Iris pigment epithelial cell (primary cell): Measurements from ENCODE around the gene ZSCAN1.

Experiments used
- DNase-seq: peaks from one replicate; pipeline ENCODE4 v3.0.0-alpha.2; 2011; ENCODE audit warnings: low read depth

Gene ZSCAN1

DNA sequence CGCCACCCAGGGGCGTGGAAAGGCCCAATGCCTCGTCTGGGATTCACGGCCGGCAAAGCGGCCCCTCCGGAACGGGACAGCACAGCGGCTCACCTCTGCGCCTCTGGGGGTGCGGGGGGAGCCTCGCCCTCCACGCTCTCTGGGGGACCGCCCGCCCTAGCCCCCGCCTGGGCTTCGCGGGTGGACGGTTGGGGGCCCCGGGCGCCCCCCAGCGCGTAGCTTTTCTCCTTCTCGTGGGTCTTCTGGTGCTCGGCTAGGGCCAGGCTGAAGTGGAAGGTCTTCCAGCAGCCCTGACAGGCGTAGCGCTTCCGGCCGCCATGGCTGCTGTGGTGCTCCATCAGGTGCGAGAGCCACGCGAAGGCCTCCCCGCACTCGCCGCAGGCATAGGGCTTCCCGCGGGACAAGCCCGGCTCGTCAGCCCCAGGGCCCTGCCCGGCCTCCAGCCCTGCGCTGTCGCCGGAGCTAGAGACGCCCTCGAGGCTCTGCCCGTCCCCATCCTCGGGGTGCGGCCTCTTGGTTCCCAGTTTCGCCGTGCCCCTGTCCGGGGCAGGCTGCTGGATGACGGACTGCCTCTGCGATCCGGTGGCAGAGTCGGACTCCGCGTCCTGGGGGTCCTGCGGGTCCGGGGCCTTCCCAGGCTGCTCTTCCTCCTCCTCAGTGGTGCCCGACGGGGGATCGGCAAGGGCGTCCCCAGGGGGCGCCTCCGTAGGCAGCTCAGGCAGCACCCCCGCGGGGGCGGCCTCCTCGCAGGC lies 50.9 kb downstream of the ZSCAN1 start:
- DNase-seq, result no peak

- no peak for DNase-seq
These were observed 51.6 kb downstream of the ZSCAN1 start for GRCh38 chr19:58085348-58085875.

DNA sequence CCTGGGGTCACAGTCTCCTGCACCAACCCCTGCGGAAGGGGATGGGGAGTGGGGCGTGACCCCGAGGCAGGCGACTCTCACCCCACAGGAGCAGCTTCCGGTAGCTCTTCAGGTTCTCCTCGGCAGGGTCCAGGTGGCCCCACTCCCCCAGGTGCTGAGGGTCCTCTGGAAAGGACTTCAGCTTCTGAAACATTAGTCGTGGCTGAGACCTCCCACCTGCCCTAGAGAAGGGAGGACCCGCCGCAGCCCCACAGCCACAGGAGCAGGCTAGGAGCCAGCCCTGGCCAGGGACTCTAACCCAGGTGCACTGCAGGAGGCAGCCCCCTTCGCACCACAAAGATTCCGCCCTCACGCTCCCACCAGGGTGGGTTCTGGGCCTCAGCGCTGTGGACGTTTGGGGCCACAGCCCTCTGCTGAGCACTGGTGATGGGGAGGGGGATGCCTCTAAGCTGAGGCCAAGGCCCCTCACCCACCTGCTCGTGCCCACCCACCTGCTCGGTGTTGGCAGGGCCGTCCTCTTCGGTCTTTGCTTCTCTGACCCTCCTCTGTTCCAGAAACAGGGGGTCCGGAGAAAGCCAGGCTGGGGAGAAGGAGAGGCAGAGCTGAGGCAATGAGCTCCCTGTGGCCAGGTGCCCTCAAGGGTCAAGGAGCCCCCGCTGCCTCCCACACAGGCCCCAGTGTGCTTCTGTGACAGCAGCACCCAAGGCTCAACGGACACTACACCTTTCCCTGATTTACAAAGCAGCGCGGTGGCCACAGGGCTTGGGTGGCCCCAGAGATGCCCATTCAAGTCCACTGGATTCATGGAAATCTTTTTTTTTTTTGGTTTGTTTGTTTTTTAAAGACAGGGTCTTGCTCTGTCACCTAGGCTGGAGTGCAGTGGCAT lies 53.2 kb downstream of the ZSCAN1 start:
- DNase-seq, result no peak

DNA sequence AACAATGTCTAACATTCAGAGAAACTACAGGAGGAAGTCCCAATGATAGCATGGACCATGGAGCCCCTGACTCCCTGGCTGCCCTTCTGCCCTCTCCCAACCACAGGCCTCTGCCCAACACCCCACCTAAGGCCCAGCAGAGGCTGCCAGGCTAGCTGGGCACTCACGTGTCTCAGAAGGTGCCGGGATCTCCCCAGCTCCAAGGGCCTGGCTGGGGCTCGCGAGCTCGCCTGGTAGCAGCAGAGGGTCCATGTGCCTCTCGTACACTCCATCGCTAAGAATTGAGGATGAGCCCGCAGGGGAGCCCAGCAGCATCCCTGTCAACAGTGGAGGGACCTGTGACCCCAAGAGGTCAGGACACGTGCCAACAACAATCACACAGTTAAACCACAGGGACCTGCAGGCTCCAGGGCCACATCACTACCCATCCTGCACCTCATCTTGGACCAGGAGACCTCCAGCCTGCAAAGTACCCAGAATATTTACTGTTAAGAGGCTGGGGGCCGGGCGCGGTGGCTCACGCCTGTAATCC lies 54.8 kb downstream of the ZSCAN1 start:
- no peak for DNase-seq

DNA sequence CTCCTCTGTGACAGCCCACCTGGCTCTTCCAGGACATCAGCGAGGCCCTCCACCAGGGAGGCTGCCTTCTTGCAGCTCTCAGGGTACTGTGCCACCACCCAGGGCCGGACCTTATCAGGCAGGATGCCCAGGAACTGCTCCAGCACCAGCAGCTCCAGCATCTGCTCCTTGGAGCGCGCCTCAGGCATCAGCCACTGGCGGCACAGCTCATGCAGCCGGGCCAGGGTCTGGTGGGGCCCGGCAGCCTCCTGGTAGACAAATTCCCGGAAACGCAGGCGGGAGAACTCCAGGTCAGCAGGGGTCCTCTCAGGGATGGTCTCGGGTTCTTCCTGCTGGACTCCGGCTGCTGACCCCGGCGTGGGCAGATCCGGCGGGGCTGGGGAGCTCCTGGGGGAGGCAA lies 56.0 kb downstream of the ZSCAN1 start:
- no peak for DNase-seq

DNA sequence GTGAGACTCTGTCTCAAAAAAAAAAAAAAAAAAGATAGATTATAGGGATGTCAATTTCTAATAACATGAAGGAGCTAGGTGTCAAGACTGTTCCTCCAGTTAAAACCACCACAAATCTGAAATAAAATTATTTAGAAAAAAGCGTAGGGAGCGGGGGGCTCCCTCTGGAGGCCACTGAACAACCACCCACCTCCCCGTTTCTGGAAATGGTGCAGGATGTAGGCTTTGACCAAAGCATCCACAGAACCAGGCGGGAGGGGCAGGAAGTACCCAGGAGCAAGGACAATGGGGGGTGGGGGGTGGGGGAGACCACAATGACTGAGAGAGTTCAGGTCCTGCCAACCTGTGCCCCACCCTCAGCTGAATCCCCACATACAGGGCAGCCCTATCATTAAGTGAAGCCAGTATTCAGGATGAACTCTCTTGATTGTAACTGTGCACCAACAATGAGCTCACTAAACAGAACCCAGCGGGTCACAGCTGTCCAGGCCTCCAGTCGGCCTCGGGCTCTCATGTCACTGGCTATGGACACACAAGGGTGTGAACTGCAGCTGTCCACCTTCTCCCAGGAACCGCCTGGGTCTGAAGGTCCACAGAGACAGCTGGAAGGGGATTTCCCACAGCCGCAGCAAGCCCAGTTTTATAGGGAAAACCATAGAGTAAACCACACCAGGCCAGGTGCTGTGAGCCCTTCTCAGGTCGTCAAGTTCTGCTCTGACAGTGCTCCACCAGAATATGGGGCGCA lies 57.6 kb downstream of the ZSCAN1 start:
- DNase-seq, result no peak

- no peak for DNase-seq
These were observed 59.2 kb downstream of the ZSCAN1 start for GRCh38 chr19:58093071-58093470.

GRCh38 chr19:58095328-58095727 lies 61.5 kb downstream of the ZSCAN1 start:
- DNase-seq, result no peak

- no peak for DNase-seq
These were observed 63.1 kb downstream of the ZSCAN1 start for GRCh38 chr19:58096884-58097283.

GRCh38 chr19:58097349-58097748 lies 63.5 kb downstream of the ZSCAN1 start:
- no peak for DNase-seq

DNA sequence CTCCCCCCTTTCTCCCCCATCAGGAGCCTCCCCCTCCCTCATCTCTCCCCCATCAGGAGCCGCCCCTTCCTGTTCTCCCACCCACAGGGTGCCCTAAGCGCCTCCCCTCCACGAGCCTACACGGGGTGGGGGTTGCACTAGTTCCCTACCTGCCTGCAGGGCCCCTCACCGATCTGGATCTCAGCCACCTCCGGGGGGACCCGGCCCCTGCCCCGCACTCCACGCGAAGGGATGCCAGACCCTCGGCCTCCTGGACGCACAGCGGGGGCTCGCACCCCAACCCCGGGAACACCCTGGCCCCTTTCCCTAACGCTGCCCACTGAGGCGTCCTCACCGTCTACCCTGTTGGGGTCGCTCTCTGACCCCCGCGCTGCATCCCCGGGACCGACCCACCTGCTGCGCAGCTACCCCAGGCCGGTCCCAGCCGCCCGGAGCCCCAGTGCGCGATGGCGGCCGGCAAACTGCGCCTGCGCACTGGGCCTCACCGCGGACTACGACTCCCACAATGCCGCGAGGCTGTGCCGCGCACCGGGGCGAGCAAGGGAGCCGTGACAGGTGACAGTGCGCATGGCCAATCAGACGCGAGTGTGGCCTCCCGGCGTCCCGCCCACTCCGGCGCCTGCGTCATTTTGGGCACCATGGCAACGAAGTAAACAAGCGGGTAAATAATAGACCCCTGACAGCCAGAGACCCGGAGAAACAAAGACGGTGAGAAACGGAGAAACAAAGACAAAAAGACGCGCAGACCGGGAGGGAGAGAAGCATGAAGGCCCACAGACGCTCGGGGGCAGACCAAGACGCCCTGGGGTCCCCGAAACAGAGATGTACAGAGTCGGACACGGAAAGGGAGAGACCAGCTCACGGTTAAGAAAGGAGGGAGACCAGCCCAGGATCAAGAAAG lies 64.2 kb downstream of the ZSCAN1 start, which contains the start of gene ZSCAN18:
ZSCAN18 (minus strand) TSS at position 451 of the 901 bp plus-strand sequence. CDS start 7,964 bp downstream, outside the sequence.
- DNase-seq, result peak; percentile 92

DNA sequence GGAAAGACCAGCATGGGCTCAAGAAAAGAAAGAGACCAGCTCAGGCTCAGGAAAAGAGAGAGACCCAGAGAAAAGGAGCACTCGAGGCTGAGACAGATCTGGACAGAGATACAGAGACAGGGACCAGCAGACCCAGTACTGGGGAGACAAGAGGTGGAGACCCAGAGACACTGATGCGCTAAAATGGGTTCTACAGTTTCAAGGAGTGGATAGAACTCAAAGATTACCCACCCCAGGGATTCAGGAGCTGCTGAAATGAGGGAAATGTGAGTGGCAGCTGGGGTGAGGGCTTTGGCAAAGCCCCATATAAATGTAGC lies 64.8 kb downstream of the ZSCAN1 start:
- no peak for DNase-seq
